ENCODE measurements around the gene TLL2. TPM values are rescaled to one million over a fixed set of nuclear protein-coding genes. Genes with fewer than 3 reads are reported as not detected.
A peak's percentile ranks its signal among the peaks of the same experiment; 100 is the strongest.

Gene TLL2
- total and polyA plus RNA-seq, 7 donors: 0.22 to 0.64 (median 0.32) TPM

- Histone ChIP-seq H3K27ac (no peak overlapping the region), H3K4me1 (peaks cover 14% of the 10 kb centered on the region), H3K27me3 (ENCODE audit: insufficient read depth in 3 of 3, low read length in 2 of 3) (peaks cover 0 to 7% (median 3%) of the 10 kb centered on the region in 3 donors), H3K36me3 (ENCODE audit: insufficient read depth in 1 of 2, low read depth in 1 of 2) (no peaks in the 10 kb centered on the region), H3K9me3 (no peaks in the 10 kb centered on the region), H3K4me3 (no peak overlapping the region)
- ATAC-seq (peak; percentile 65 to 81 (median 76)), DNase-seq (peak; percentile 26 to 58)
- intact Hi-C loops (cut with DNase I): no loop called here
- TF ChIP-seq CTCF (IDR thresholded peaks at IDR 0.05): peak; percentile 15
- 26 to 29% (median 28%) methylated on average over 13 of the region's 13 CpGs for WGBS, 3 donors
Measured at GRCh38 chr10:96413151-96413787, 100.5 kb downstream of the TLL2 start.

GRCh38 chr10:96411716-96412320 lies 101.9 kb downstream of the TLL2 start:
- H3K27me3 ChIP-seq (ENCODE audit: insufficient read depth in 3 of 3, low read length in 2 of 3): peaks cover 0 to 9% (median 3%) of the 10 kb centered on the region in 3 donors
- TF ChIP-seq CTCF (IDR thresholded peaks at IDR 0.05): no peak
- intact Hi-C loops (cut with DNase I): no loop called here
- peaks cover 14% of the 10 kb centered on the region for H3K4me1 ChIP-seq
- H3K4me3 ChIP-seq: no peak overlapping the region
- H3K36me3 ChIP-seq (ENCODE audit: insufficient read depth in 1 of 2, low read depth in 1 of 2): no peaks in the 10 kb centered on the region
- no peak for ATAC-seq
- no peaks in the 10 kb centered on the region for H3K9me3 ChIP-seq
- H3K27ac ChIP-seq: no peak overlapping the region
- 13 to 16% (median 13%) methylated on average over 10 of the region's 10 CpGs for WGBS, 3 donors
- no peak for DNase-seq

- intact Hi-C loops (cut with DNase I): no loop called here
- H3K9me3 ChIP-seq: no peaks in the 10 kb centered on the region
- no peaks in the 10 kb centered on the region for H3K36me3 ChIP-seq (ENCODE audit: insufficient read depth in 1 of 2, low read depth in 1 of 2)
- no peak for DNase-seq
- WGBS, 3 donors: 82 to 85% (median 85%) methylated on average over 11 of the region's 11 CpGs
- peaks cover 14% of the 10 kb centered on the region for H3K4me1 ChIP-seq
- peaks cover 0 to 17% (median 3%) of the 10 kb centered on the region in 3 donors for H3K27me3 ChIP-seq (ENCODE audit: insufficient read depth in 3 of 3, low read length in 2 of 3)
- ATAC-seq: no peak
- no peak overlapping the region for H3K27ac ChIP-seq
- no peak for TF ChIP-seq CTCF (IDR thresholded peaks at IDR 0.05)
- no peak overlapping the region for H3K4me3 ChIP-seq
Measured at GRCh38 chr10:96410296-96410695, 103.4 kb downstream of the TLL2 start.

GRCh38 chr10:96408201-96408600 lies 105.5 kb downstream of the TLL2 start:
- H3K36me3 ChIP-seq (ENCODE audit: insufficient read depth in 1 of 2, low read depth in 1 of 2): no peaks in the 10 kb centered on the region
- no peaks in the 10 kb centered on the region for H3K9me3 ChIP-seq
- DNase-seq (no peak), ATAC-seq (no peak)
- peaks cover 6% of the 10 kb centered on the region for H3K4me1 ChIP-seq
- WGBS, 3 donors: 77 to 89% (median 85%) methylated on average over 1 of the region's 1 CpG
- no peak for TF ChIP-seq CTCF (IDR thresholded peaks at IDR 0.05)
- H3K4me3 ChIP-seq: no peak overlapping the region
- H3K27ac ChIP-seq: no peak overlapping the region
- intact Hi-C loops (cut with DNase I): no loop called here
- H3K27me3 ChIP-seq (ENCODE audit: insufficient read depth in 3 of 3, low read length in 2 of 3): peaks cover 0 to 17% (median 3%) of the 10 kb centered on the region in 3 donors
